AG04450 (cell line): Measurements from ENCODE around the gene HAT1. TPM values are rescaled to one million over a fixed set of nuclear protein-coding genes. Genes with fewer than 3 reads are reported as not detected.

Source experiments
- CTCF ChIA-PET: fragments of 300-600, 350-600 bp; formaldehyde crosslinking; extraction: SDS; loops from one replicate; lab custom pipeline; 2022; ENCODE audit warnings: antibody characterized with exemption, inconsistent platforms; lab: Charles Lee
- POLR2A ChIA-PET: fragments of 350-600 bp; formaldehyde crosslinking; extraction: SDS; loops from one replicate; lab custom pipeline; 2021; ENCODE audit warnings: antibody characterized with exemption, inconsistent platforms; lab: Yijun Ruan, JAX
- DNase-seq: peaks from one replicate; pipeline ENCODE4 v3.0.0-alpha.2; 2011; ENCODE audit warnings: low read depth, low spot score
- H3K27ac ChIP-seq: one replicate; pipeline ENCODE4 v1.5.1; 2012; ENCODE audit warnings: low read depth, low read length, control low read depth
- H3K27me3 ChIP-seq: one replicate; pipeline ENCODE4 v1.6.0; 2012; ENCODE audit warnings: low read length; ENCODE audit not compliant: control insufficient read depth, insufficient read depth
- H3K4me3 ChIP-seq: 2 replicates; pipeline ENCODE4 v1.5.1; 2011; ENCODE audit warnings: mild to moderate bottlenecking, low read depth, low read length, control low read depth
- H3K9me3 ChIP-seq: 2 replicates; pipeline ENCODE4 v1.5.1; 2012; ENCODE audit warnings: low read length; ENCODE audit not compliant: control insufficient read depth, insufficient read depth
- CTCF ChIP-seq: IDR thresholded peaks from 2 replicates; pipeline ENCODE4 v1.5.1; 2011; ENCODE audit warnings: low read depth, low read length, control low read depth, inconsistent platforms
- polyA plus RNA-seq: library from polyadenylated mRNA; depleted of rRNA; stranded (reverse); fragments of >200 nt; gene quantifications from 2 replicates; pipeline ENCODE4 v1.2.3, GENCODE V29; 2011

HAT1 gene
- polyA plus RNA-seq, 1 experiment, result 56.0 TPM

GRCh38 chr2:171999161-171999560 is 76.9 kb downstream of the HAT1 start:
- H3K4me3 ChIP-seq, result peak overlapping the region; percentile 67
- DNase-seq, result no peak
- POLR2A ChIA-PET, result no interaction called here
- H3K9me3 ChIP-seq, result no peaks in the 10 kb centered on the region
- no peaks in the 10 kb centered on the region for H3K27me3 ChIP-seq
- no peak for TF ChIP-seq CTCF
- no peak overlapping the region for H3K27ac ChIP-seq
- CTCF ChIA-PET, result interaction anchor here (1.0 kb wide), 1 partner anchor 463 kb away, joined by 3 read pairs; no protein-coding TSS in a partner anchor

GRCh38 chr2:171999604-172000469 is 77.6 kb downstream of the HAT1 start, which contains the start of gene METAP1D:
METAP1D (plus strand) TSS chr2:171999953; CDS start chr2:171999970, 17 bp downstream.
- TF ChIP-seq CTCF, result 0 out of 2 replicates have a peak, but pooled peaks have one; percentile 4
- POLR2A ChIA-PET, result interaction anchor here (0.7 kb wide), 1 partner anchor 117 kb away, joined by 5 read pairs; no protein-coding TSS in a partner anchor
- Histone ChIP-seq H3K4me3 (peak within 1 kb of the TSS; percentile 97), H3K9me3 (no peaks in the 10 kb centered on the region), H3K27me3 (no peaks in the 10 kb centered on the region), H3K27ac (peak within 1 kb of the TSS; percentile 73)
- DNase-seq, result peak; percentile 70
- CTCF ChIA-PET, result interaction anchor here (1.0 kb wide), 1 partner anchor 462 kb away, joined by 3 read pairs; no protein-coding TSS in a partner anchor

GRCh38 chr2:172000696-172001361 is 78.6 kb downstream of the HAT1 start:
- CTCF ChIA-PET, result no interaction called here
- TF ChIP-seq CTCF, result no peak
- Histone ChIP-seq H3K4me3 (peak overlapping the region; percentile 97), H3K27me3 (no peaks in the 10 kb centered on the region), H3K9me3 (no peaks in the 10 kb centered on the region), H3K27ac (no peak overlapping the region)
- no peak for DNase-seq
- POLR2A ChIA-PET, result interaction anchor here (1.0 kb wide), 1 partner anchor 101 kb away, joined by 3 read pairs; no protein-coding TSS in a partner anchor

GRCh38 chr2:172007372-172007771 is 85.1 kb downstream of the HAT1 start:
- POLR2A ChIA-PET, result no interaction called here
- Histone ChIP-seq H3K27me3 (no peaks in the 10 kb centered on the region), H3K27ac (no peak overlapping the region)

More at GRCh38 chr2:172007372-172007771, 85.1 kb downstream of the HAT1 start:
- H3K4me3 ChIP-seq, result no peak overlapping the region
- no peak for TF ChIP-seq CTCF
- CTCF ChIA-PET, result no interaction called here
- H3K9me3 ChIP-seq, result no peaks in the 10 kb centered on the region; the same call in 1 of the 2 replicates
- DNase-seq, result no peak
